Measurements from ENCODE around the gene MED31.
"Not testable (repeated sequence)": the region's sequence is repeated elsewhere in the genome, so short reads cannot be mapped to it uniquely, and the experiment has no call there.

Gene MED31

DNA sequence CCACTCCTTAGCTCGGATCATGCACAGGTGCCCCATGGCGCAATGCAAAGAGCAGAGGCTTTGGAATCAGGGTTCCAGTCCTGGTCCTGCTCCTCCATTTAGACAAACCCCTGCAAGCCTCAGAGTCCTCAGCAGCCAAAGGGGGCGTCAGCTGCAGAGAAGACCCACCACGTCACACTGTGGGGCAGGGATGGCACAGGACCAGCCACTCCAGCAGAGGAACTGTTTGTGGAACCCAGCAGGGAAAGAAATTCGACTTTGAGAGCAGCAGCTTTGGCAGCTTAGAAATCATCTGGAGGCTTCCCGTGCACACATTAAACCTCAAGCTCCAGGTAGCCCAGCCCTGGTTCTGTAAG is 25.4 kb upstream of the MED31 start:
- DNase-seq: no peak

DNA sequence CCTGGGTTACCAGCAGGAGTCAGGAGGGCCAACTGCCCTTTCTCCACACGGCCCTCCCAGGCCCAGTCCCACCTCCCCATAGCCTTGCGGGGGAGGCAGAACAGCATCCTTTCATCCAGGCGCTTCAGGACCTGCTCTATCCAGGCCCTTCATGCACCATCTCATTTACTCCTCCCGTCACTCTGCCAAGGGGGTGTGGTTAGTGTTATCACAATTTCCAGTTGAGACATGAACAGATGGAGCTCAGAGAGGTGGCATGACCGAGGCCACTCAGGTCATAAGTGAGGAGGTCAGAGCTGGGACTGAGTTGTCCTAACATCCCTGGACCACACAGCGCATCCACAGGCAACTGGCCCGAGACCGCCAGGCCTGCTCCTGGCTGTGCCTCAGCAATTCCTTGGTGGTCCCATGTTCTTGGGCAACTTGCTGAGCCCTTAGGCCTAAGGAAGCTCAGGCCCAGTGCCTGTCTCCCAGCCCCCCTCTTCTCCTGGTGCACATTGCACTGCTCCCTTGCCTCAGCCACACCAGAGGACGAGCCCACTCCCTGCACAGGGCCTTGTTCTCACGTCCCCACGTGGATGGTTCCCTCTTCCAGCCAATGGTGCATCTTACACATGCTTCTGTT is 23.9 kb upstream of the MED31 start:
- no peak for DNase-seq

- no peak for DNase-seq
These were observed 23.2 kb upstream of the MED31 start for GRCh38 chr17:6674586-6674985.

DNA sequence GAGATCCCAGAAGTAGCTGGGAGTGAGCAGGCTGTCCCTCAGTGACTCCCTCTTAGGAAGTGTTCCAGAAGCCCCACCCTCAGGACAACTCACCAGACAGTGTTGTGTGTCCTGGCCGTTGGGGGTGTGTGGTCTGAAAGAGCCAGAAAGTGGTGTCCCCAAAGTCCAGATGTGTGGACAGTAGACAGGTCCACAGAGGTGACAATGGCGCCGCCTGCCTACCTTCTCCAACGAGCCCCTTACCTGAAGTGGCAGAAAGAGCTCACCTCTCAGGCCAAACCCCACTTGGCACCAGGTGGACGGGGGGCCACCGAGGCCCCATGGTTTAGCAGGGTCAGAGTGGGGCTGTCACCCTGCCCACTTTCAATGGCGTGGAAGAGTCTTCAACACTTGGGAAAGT is 20.0 kb upstream of the MED31 start:
- DNase-seq: no peak

DNA sequence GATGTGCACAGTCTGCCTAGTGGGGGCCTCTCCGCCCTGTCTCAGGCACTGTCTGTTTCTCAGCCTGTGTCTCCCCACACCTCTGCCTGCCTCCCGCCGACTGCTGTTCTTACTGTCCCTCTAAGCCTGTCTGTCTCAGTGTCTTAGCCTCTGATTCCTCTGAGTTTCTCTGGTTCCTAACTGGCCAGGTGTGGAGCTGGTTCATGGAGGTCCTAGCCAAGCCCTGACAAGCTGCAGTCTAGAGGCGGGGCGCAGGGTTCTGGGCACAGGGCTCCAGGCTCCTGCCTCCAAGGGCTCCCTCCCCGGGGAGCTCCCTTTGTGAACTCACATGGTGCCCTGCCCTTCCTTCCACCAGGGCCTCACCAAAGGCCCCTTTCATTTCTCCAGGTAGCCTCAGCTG is 19.6 kb upstream of the MED31 start:
- no peak for DNase-seq

GRCh38 chr17:6670571-6670970 is 19.2 kb upstream of the MED31 start:
- no peak for DNase-seq

GRCh38 chr17:6669479-6670212 is 18.2 kb upstream of the MED31 start:
- no peak for DNase-seq

GRCh38 chr17:6668727-6669425 is 17.5 kb upstream of the MED31 start:
- DNase-seq: no peak

DNA sequence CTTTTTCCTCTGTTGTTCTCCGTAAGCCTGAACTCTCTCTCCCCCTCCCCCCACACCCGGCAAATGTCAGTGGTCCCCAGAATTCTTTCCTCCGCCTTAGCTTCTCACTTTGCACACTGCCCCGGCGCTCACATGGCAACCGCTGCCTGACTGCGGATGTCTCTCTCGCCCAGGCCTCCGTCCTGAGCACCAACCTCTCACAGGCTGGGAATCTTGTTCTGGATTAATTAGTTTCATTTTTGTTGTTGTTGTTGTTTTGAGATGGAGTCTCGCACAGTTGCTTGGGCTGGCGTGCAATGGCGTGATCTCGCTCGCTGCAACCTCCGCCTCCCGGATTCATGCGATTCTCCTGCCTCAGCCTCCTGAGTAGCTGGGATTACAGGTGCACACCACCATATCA is 16.8 kb upstream of the MED31 start:
- DNase-seq: no peak

DNA sequence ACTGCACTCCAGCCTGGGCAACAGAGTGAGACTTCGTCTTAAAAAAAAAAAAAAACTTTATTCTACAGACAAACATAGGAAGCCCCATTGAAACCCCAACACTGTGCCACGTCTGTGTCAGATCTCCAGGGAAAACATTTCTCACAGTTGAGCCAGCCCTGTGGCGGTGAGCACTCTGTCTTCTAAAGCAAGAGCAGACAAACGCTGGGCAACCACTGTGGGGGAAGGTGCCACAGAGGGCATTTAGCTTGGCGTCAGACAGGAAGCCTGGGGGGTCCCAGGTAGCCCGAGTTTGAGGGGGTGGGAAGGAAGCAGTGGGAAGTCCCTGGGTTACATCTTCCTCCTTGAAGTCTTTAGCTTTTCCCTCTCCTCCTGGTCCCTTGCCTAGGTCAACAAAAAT is 16.1 kb upstream of the MED31 start:
- DNase-seq: no peak

DNA sequence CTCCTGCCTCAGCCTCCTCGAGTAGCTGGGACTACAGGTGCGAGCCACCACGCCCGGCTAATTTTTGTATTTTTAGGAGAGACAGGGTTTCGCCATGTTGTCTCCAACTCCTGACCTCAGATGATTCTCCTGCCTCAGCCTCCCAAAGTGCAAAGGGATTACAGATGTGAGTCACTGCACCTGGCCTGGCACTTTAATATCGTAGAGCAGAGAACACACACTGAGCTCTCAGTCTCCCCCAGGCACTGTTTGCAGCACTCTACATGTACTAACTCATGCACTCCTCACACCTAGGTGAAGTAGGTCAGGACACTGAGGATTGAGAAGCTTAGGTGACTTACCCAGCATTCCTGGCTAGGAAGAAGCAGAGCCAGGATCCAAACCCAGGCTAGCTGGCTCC is 15.2 kb upstream of the MED31 start:
- DNase-seq: no peak

- peak; percentile 54 to 58 for DNase-seq
These were observed 14.7 kb upstream of the MED31 start for GRCh38 chr17:6666077-6666521.

GRCh38 chr17:6663200-6663599 is 11.8 kb upstream of the MED31 start:
- DNase-seq: not testable (repeated sequence)

- DNase-seq: no peak
These were observed 10.1 kb upstream of the MED31 start for GRCh38 chr17:6661464-6661848.

DNA sequence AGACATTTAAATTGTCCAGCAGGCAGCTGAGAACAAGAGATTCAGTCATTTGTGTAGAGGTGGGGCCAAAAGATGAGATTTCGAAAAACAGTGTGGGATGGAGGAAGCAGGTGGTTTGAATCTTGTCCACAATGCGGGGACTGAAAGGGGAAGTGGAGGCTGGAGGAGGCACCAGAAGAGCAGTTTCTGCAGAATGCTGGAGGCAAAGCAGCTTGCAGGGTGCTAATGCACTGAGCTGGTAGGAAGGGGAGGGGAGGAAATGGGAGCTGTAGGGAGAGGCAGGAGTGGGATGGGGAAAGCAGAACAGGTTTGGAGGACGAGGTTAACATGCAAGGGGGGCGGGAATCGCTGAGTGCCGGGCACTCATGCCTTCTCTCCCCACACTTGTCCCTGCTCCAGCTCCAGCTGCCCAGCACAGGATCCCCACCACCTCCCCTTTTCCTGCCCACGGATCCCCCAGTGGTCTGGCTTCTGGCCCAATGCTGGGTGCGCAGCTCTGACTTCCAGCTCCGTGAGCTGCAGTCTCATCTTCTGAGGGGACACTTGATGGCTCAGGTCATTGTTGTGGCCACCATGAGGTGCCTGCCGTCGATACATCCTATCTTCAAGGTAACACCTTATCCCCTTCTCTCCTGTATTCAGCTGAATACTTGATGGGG is 9.5 kb upstream of the MED31 start:
- DNase-seq: no peak

GRCh38 chr17:6660101-6660500 is 8.7 kb upstream of the MED31 start:
- DNase-seq: no peak

- DNase-seq: not testable (repeated sequence)
These were observed 7.0 kb upstream of the MED31 start for GRCh38 chr17:6658411-6658810.

DNA sequence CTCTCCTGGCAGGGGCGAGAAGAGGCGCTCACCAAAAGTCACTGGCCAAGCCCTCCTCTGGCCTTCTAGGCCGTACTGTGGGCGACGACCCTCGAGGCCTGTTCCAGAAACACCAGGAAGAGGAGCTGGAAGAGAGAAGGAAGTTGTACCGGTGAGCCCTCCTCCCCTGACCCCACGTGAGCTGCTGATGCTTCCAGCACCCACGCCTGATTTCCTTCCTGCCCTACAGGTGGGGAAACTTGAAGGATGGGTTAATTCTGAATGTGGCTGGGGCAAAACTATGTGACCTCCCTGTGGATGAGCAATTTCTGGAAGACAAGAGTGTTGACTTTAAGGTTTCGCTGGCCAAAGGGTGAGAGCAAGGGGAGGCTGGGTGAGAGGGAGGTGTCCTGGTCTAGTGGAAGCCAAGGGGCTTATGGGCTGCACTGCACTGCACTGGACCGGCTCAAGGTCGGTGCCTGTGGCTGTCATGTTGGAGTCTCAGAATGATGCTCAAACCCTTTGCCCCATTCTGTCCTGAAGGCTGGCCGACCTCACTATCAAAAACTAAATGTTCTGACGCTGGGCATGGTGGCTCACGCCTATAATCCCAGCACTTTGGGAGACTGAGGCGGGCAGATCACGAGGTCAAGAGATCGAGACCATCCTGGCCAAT is 6.4 kb upstream of the MED31 start:
- DNase-seq: no peak

DNA sequence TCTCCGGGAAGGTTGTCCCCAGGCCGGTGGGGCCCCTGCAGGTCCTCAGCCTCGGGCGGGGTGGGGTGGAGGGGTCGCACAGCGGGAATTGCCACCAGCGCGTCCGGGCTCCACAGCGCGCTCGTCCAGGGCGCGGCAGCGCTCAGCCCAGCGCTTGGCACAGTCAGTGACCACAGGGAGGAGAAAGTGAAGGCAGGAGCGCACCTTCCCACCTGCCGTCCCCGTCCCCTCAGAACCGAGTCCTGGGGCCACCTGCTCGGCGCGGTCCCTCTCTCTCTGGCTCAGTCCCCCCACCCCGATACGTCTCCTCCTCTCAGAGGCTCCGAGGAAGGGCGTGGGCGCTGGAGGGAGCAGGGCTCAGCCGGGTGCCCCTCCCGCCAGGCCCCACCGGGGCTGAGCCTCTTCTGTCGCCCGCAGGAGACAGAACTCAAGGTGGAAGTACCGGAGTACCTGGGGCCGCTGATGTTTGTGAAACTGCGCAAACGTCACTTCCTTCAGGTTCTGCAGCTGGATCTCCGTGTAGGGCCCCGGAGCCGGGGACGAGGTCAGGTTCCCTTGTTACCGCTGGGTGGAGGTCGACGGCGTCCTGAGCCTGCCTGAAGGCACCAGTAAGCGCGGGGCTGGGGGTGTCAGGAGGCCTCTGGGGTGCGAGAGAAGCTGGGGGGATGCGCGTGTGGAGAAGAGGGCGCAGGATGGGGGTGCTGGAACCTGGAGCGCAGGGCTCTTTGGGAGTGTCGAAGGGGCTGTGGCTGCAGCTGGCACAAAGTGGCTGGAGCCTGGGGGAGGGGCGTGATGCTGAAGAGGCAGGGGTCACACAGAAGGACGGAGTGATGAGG is 5.6 kb upstream of the MED31 start:
- DNase-seq: peak; percentile 58 to 68

GRCh38 chr17:6655732-6656361 is 4.4 kb upstream of the MED31 start:
- DNase-seq: not testable (repeated sequence)

GRCh38 chr17:6654841-6655731 is 3.7 kb upstream of the MED31 start:
- DNase-seq: no peak

Measured in activated CD4-positive, alpha-beta T cell treated with anti-CD3 and anti-CD28 coated beads, Interleukin-2, amount 50 U/mL, for 48 hours (primary cell).